Activated T-helper 17 cell treated with anti-CD3 and anti-CD28 coated beads, Interleukin-2, amount 50 U/mL, for 72 hours (primary cell): ENCODE measurements around the gene CHPT1. TPM values are rescaled to one million over a fixed set of nuclear protein-coding genes. Genes with fewer than 3 reads are reported as not detected.

Experiments used
- ATAC-seq: fragments of 150-1000 bp; cut with Tn5 transposase; replicated peaks from 2 replicates; pipeline ENCODE4 v1.10.0; 2021; ENCODE audit warnings: mild to moderate bottlenecking, moderate library complexity
- H3K27ac Mint-ChIP-seq: one replicate; pipeline ENCODE4 v1.8.0; 2022; ENCODE audit warnings: mixed read lengths
- H3K27me3 Mint-ChIP-seq: one replicate; pipeline ENCODE4 v1.8.0; 2022; ENCODE audit warnings: mixed read lengths
- H3K36me3 Mint-ChIP-seq: one replicate; pipeline ENCODE4 v1.8.0; 2022; ENCODE audit warnings: low read depth, mild to moderate bottlenecking, mixed read lengths
- H3K4me1 Mint-ChIP-seq: one replicate; pipeline ENCODE4 v1.8.0; 2022; ENCODE audit warnings: mixed read lengths
- H3K4me3 Mint-ChIP-seq: one replicate; pipeline ENCODE4 v1.8.0; 2022; ENCODE audit warnings: mild to moderate bottlenecking, mixed read lengths
- H3K9me3 Mint-ChIP-seq: one replicate; pipeline ENCODE4 v1.8.0; 2022; ENCODE audit warnings: mixed read lengths
- total RNA-seq, 2 donors: library from RNA; stranded (reverse); gene quantifications; one replicate each; pipeline ENCODE4 v1.2.3, GENCODE V29; 2022

The CHPT1 gene
- total RNA-seq, 2 donors from 2014 or later, result 3.4 to 16.0 TPM

DNA sequence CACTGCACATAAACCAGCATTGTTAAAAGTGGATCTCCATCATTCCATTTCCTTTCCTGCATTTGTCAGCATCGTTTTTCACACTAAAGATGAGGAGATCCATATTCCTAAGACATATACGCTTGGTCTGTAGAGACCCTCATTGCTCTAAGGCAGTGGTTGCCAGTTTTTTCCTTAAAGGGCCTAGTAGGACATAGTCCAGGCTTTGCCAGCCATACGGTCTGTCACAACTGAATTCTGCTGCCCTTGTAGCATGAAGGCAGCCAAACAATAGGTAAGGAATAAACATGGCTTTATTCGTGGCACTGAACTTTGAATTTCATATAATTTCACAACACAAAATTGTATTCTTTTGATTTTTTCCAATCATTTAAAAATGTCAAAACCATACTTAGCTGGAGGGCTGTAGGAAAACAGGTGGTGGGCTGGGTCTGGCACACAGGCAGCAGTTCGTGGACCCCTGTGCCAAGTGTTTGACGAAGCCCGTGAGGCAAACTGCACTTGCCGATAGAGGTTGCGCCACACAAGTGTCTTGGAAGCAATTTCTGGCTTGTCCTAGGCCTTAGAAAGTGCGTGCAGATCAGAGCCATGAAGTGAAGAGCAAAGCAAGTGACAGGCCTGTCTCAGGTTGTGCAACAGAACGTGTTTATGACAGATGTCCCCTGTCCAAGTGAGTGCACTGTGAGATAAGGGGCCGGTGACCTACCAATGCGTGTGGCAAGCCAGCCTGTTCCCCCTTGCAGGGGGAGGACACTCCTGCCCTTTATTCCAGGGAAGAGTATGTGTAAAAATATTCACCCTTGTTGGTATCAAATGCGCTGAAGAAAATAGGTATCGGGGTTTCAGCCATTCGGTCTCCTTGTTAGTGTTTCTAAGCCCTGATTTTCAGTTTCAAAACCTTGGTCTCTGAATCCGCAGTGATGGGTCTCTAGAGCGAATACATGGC is 916 bp upstream of the CHPT1 start:
- no peak overlapping the region for H3K27ac Mint-ChIP-seq
- H3K9me3 Mint-ChIP-seq, result no peaks in the 10 kb centered on the region
- H3K27me3 Mint-ChIP-seq, result peaks cover 7% of the 10 kb centered on the region
- H3K4me3 Mint-ChIP-seq, result peak overlapping the region; percentile 81
- H3K4me1 Mint-ChIP-seq, result no peaks in the 10 kb centered on the region
- no peaks in the 10 kb centered on the region for H3K36me3 Mint-ChIP-seq
- ATAC-seq, result no peak

DNA sequence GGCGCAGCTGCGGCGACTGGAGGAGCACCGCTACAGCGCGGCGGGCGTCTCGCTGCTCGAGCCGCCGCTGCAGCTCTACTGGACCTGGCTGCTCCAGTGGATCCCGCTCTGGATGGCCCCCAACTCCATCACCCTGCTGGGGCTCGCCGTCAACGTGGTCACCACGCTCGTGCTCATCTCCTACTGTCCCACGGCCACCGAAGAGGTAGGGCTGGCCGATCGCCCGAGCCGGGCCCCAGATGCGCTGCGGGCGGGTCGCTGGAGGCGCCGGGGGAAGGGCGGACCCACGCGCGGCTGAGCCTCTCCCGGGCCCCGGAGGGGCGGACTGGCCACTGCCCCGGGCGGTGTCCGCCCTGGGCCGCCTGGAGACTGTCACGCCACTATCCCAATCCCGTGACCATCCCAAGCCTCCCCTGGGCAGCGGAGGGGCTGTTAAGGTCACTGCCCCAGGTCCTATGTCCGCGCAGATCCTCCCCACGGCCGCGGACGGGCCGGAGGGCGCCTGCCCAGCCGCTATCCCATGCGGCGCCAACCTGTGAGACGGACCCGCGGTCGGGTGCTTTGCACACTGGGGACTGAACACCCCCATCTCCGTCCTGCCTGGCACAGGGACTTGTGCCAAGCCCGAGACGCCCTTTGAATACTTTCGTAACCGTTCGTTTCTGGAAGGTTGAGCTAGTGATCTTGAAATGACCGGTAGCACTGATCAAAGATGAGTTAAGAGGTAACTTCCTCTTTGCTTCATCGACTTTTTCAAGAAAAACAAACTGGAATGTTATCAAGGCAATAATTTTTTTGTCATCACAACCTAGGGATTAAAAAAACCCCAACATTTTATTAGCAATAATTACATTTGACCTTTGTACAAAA is 725 bp downstream of the CHPT1 start:
- peak; percentile 44 for ATAC-seq
- H3K27me3 Mint-ChIP-seq, result peaks cover 7% of the 10 kb centered on the region
- no peaks in the 10 kb centered on the region for H3K36me3 Mint-ChIP-seq
- no peaks in the 10 kb centered on the region for H3K4me1 Mint-ChIP-seq
- peak overlapping the region; percentile 83 for H3K4me3 Mint-ChIP-seq
- H3K9me3 Mint-ChIP-seq, result no peaks in the 10 kb centered on the region
- peak overlapping the region; percentile 67 for H3K27ac Mint-ChIP-seq

DNA sequence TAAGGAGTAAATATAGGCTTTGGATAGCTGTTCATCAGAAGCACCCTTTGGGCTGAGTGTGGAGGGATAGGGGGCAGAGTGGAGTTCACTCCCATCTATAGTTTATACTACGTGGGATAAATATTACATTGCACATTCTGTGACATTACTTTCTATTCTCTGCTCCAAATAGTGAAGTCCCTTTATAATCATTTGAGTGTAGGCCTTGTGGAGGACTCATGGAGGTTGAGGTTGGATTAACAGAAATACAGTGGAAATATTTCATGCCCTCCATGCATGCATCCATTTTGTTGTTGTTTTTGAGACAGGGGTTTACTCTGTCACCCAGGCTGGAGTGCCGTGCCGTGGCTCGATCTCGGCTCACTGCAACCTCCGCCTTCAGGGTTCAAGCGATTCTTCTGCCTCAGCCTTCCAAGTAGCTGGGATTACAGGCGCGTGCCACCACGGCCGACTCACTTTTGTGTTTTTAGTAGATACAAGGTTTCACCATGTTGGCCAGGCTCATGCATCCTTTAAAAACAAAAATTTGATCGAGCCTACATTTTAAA is 1.4 kb downstream of the CHPT1 start:
- Mint-ChIP-seq H3K4me1 (no peaks in the 10 kb centered on the region), H3K27me3 (peaks cover 7% of the 10 kb centered on the region), H3K9me3 (no peaks in the 10 kb centered on the region), H3K4me3 (peak overlapping the region; percentile 83), H3K27ac (peak overlapping the region; percentile 67), H3K36me3 (no peaks in the 10 kb centered on the region)
- ATAC-seq, result no peak

DNA sequence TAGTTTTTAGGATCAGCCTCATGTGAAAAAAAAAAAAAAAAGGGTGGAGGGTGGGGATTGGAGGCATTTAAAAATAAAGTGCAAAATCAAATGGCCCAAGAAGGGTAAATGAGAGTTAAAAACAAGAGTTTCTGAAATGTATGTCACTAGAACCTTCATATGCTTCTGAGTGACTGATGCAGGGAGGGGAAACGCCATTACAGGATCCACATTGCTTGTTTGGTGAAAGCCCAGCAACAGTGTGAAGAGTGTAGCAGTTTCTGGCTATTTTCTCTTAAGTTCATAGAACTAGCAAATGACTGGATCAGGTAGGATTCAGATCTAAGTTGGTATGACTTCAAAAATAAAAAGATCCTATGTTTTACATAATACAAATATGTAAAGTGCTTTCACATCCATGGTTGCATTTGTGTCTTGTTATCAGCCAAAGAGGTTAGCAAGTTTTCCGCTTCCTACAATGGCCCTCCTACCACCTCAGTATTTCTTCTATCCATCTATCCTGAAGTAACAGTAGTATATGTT is 2.9 kb downstream of the CHPT1 start:
- Mint-ChIP-seq H3K4me3 (no peak overlapping the region), H3K9me3 (no peaks in the 10 kb centered on the region), H3K27me3 (peaks cover 4% of the 10 kb centered on the region), H3K4me1 (no peaks in the 10 kb centered on the region), H3K36me3 (no peaks in the 10 kb centered on the region), H3K27ac (no peak overlapping the region)
- no peak for ATAC-seq

DNA sequence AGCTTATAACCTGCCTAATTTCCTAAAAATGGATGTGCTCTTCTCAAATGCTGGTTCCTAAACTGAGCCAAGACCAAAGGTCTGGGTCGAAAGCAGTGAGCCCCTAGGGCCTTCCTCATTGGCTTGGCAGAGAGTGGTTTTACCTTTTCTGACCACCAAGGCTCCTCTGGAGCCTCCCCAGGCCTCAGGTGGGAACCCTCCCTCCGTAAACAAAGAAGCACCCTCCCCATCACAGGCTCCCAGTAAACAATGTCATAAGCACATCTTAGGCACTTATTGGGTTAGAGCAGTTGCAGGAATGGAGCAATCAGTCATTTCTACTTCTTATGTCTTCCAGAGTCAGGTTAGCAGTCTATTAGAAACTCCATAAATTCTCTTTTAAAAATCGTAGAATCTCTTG is 6.0 kb downstream of the CHPT1 start:
- Mint-ChIP-seq H3K4me1 (no peaks in the 10 kb centered on the region), H3K36me3 (no peaks in the 10 kb centered on the region), H3K27me3 (peaks cover 5% of the 10 kb centered on the region), H3K27ac (no peak overlapping the region), H3K4me3 (no peak overlapping the region), H3K9me3 (no peaks in the 10 kb centered on the region)
- no peak for ATAC-seq

DNA sequence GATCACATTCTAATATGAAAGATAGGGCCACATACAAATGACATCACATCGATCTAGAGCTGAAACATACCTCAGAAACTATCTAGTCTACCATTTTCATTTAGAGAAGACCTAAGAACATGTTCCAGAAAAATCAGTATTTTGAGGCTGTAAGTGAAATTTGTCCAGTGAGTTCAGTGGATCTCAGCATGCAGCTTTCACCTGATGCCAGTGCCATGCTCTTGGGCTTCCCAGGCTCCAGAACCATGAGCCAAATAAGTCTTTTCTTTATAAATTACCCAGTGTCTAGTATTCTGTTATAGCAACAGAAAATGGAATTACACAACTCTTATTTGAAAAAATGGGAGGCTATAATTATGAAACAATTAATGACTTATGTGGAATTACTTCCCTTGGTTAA is 9.0 kb downstream of the CHPT1 start:
- H3K4me1 Mint-ChIP-seq, result no peaks in the 10 kb centered on the region
- no peak overlapping the region for H3K27ac Mint-ChIP-seq
- H3K36me3 Mint-ChIP-seq, result no peaks in the 10 kb centered on the region
- H3K4me3 Mint-ChIP-seq, result no peak overlapping the region
- H3K9me3 Mint-ChIP-seq, result no peaks in the 10 kb centered on the region
- no peak for ATAC-seq
- H3K27me3 Mint-ChIP-seq, result peaks cover 5% of the 10 kb centered on the region

DNA sequence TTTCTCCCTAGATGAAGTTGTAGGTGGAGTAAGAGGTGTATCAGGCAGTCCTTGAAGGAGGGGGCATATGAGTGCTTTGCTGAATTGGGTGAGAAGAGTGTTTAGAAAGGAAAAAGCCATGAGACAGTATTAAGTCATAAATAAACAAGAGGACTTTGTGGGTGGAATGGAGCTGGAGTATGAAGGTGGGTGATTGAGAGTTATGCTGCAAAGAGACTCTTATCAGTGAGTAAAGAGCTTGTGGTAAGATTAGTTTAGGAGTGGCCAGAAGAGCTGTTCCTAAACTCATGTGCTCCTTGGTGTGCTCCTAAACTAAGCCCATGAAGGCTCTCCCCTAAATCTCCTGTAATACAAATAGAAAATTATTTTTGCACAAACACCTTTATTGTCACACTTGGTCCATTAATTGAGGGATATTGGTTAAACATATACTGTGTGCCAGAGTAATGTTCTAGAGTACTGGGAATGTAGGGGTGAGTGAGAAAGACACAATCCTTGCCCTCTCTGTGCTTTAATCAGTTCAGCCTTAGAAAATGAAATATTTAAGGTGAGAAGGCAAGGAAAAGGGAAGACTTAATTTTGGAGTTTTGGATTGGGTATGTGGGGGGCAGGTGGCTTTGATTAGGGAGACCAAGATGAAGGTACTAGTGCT is 9.8 kb downstream of the CHPT1 start:
- H3K9me3 Mint-ChIP-seq, result no peaks in the 10 kb centered on the region
- H3K4me3 Mint-ChIP-seq, result no peak overlapping the region
- ATAC-seq, result no peak
- no peaks in the 10 kb centered on the region for H3K4me1 Mint-ChIP-seq
- H3K27ac Mint-ChIP-seq, result no peak overlapping the region
- peaks cover 5% of the 10 kb centered on the region for H3K27me3 Mint-ChIP-seq
- H3K36me3 Mint-ChIP-seq, result no peaks in the 10 kb centered on the region

DNA sequence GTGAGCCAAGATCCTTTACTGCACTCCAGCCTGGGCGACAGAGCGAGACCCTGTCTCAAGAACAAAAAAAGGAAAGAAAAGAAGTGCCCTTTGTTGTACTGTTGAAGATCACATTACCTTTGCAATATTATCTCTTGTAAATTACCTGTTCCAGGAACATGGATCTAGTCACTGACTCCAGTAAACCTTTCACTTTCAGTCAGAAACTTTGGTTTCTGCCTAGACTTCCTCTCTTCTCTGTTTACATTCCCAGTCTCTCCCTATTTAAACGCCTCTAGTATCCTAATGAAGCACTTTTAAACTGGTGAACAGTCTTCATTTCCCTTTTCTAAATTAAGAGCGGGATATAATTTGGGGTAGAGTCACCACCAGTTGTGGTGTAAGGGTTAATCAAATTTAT is 12.8 kb downstream of the CHPT1 start:
- no peaks in the 10 kb centered on the region for H3K36me3 Mint-ChIP-seq
- H3K4me3 Mint-ChIP-seq, result no peak overlapping the region
- H3K27ac Mint-ChIP-seq, result no peak overlapping the region
- H3K4me1 Mint-ChIP-seq, result no peaks in the 10 kb centered on the region
- no peak for ATAC-seq
- no peaks in the 10 kb centered on the region for H3K9me3 Mint-ChIP-seq
- peaks cover 7% of the 10 kb centered on the region for H3K27me3 Mint-ChIP-seq

DNA sequence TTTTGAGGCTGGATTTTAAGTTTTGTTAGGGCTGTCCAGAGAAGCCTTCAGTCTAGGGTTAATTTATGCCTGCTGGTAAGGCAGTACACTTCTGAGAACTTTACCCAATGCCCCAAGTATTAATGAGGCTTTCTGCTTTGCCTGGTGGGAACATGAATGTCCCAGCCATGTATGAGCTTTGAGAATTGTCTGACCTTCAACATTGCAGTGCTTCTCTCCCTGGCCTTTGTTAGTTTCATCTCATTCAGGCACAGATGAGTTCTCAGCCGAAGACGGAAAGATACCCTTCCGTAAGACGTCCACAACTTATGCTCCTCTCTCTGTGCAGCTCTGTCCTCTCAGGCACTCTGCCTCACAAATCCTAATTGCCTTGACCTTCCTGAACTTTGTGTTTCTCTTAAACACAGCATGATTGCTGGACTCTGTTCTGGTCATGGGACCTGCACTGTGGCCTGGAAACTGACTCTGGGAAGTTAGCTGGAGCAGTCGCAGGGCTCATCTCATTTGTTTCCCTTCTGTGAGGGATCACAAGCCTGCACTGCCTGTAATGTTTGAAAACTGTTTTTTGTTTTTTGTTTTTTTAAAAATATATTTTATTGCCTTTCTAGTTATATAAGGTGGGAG is 15.7 kb downstream of the CHPT1 start:
- H3K36me3 Mint-ChIP-seq, result no peaks in the 10 kb centered on the region
- H3K4me3 Mint-ChIP-seq, result no peak overlapping the region
- H3K9me3 Mint-ChIP-seq, result no peaks in the 10 kb centered on the region
- H3K27me3 Mint-ChIP-seq, result peaks cover 8% of the 10 kb centered on the region
- no peak overlapping the region for H3K27ac Mint-ChIP-seq
- ATAC-seq, result no peak
- no peaks in the 10 kb centered on the region for H3K4me1 Mint-ChIP-seq

DNA sequence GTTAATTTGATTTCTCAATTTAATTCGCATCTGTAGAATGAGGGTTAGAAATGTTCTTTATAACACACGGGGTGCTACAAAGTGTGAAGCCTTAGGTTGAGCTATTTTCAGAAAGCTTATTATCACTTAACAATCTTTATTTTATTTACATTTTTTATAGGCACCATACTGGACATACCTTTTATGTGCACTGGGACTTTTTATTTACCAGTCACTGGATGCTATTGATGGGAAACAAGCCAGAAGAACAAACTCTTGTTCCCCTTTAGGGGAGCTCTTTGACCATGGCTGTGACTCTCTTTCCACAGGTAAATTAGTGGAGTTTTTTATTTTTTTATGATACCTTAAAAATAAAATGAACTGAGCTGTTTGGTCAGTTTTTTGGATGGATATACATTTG is 16.5 kb downstream of the CHPT1 start:
- H3K4me1 Mint-ChIP-seq, result no peaks in the 10 kb centered on the region
- H3K9me3 Mint-ChIP-seq, result no peaks in the 10 kb centered on the region
- H3K27ac Mint-ChIP-seq, result no peak overlapping the region
- H3K4me3 Mint-ChIP-seq, result no peak overlapping the region
- H3K36me3 Mint-ChIP-seq, result no peaks in the 10 kb centered on the region
- ATAC-seq, result no peak
- peaks cover 8% of the 10 kb centered on the region for H3K27me3 Mint-ChIP-seq

DNA sequence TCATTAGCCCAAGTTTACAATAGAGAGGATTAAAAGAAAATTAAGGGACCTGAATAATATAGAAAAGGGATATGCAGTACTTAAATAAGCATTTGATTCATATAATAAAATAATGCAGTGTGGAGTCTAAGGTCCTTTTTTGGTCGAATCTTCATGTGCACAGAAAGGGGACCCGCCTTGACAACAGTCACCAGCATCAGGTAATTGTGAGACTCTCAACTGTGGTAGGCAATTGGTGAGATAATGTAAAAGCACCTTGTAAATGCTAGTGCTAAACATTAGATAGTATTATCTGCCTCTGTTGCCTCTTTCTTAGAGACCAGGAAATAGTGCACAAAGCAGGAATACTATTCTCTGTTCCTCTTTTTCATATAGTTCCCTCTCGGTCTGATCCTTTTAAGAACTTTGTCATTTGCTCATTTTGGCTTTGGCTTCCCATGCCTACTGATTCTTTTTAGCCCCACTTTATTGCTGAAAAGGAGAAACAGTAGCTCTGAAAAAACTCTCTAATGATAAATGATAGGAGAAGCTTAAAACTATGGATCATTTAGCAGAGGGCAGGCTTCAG is 17.5 kb downstream of the CHPT1 start:
- Mint-ChIP-seq H3K4me3 (no peak overlapping the region), H3K9me3 (no peaks in the 10 kb centered on the region), H3K4me1 (no peaks in the 10 kb centered on the region), H3K27me3 (peaks cover 8% of the 10 kb centered on the region), H3K27ac (no peak overlapping the region), H3K36me3 (no peaks in the 10 kb centered on the region)
- no peak for ATAC-seq

DNA sequence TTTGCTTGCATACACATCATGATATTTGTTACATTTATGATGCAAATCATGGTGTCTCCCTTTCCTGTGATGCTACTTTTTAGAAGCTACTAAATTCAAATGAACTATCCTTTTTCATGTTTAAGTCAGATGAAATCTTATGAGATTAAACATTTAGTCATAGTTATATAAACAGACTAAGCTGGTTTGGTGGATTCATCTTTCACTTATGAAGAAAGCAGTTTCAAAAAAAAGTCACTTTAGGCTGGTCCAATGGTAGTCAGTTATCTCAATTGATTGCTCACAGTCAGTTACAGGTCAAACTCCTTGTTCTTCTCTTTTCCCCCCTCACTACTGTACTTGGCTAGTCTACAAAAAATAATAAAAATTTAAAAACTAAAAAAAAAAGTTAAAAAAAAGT is 22.1 kb downstream of the CHPT1 start:
- no peak for ATAC-seq
- H3K4me1 Mint-ChIP-seq, result no peaks in the 10 kb centered on the region
- no peak overlapping the region for H3K4me3 Mint-ChIP-seq
- H3K36me3 Mint-ChIP-seq, result no peaks in the 10 kb centered on the region
- H3K9me3 Mint-ChIP-seq, result no peaks in the 10 kb centered on the region
- peaks cover 5% of the 10 kb centered on the region for H3K27me3 Mint-ChIP-seq
- no peak overlapping the region for H3K27ac Mint-ChIP-seq

DNA sequence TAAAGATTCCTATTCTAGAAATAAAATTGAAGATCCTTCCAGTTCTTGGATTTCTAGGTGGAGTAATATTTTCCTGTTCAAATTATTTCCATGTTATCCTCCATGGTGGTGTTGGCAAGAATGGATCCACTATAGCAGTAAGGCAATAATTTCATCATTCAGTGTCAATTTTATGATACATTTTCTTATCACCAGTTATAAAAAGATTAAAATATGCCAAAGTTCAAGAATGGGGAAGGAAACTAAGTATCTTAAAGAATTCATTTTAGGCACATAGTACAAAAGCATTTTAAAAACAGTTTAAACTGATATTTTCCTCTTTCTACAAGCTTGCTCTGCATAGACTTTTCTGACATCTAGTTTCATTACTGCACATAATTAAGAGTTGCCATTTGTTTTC is 22.7 kb downstream of the CHPT1 start:
- no peak overlapping the region for H3K4me3 Mint-ChIP-seq
- H3K36me3 Mint-ChIP-seq, result no peaks in the 10 kb centered on the region
- H3K27me3 Mint-ChIP-seq, result peaks cover 5% of the 10 kb centered on the region
- ATAC-seq, result no peak
- no peaks in the 10 kb centered on the region for H3K4me1 Mint-ChIP-seq
- H3K27ac Mint-ChIP-seq, result no peak overlapping the region
- no peaks in the 10 kb centered on the region for H3K9me3 Mint-ChIP-seq
